GM23338 (cell line): ENCODE measurements around the gene ZDHHC16.

Source experiments
- CTCF ChIP-seq, 2 experiments: fragments of 200-600 bp in 1 of 2; sonication (generic) in 1 of 2; conservative IDR thresholded peaks; 2 replicates each; pipeline versions ENCODE4 v1.5.1 to v1.6.1; 2016 to 2017; ENCODE audit warnings: antibody characterized with exemption in 2 of 2, low read depth in 2 of 2, mild to moderate bottlenecking in 2 of 2, moderate library complexity in 1 of 2
- ETS1 ChIP-seq: IDR thresholded peaks from 2 replicates; pipeline ENCODE4 v1.6.1; 2016; ENCODE audit warnings: antibody characterized with exemption
- EZH2 ChIP-seq: fragments of 200-600 bp; sonication (generic); IDR thresholded peaks from one replicate; pipeline ENCODE4 v1.8.0; 2017; ENCODE audit warnings: antibody characterized with exemption, mild to moderate bottlenecking, low read depth; ENCODE audit not compliant: unreplicated experiment
- EZH2phosphoT487 ChIP-seq: fragments of 200-600 bp; sonication (generic); IDR thresholded peaks from one replicate; pipeline ENCODE4 v1.8.1; 2018; ENCODE audit warnings: antibody characterized with exemption; ENCODE audit not compliant: unreplicated experiment
- JUNB ChIP-seq: IDR thresholded peaks from one replicate; pipeline ENCODE4 v1.6.1; 2016; ENCODE audit warnings: antibody characterized with exemption; ENCODE audit not compliant: unreplicated experiment
- NANOG ChIP-seq: IDR thresholded peaks from 2 replicates; pipeline ENCODE4 v1.6.1; 2016; ENCODE audit warnings: antibody characterized with exemption, borderline replicate concordance
- POLR2AphosphoS5 ChIP-seq: IDR thresholded peaks from 2 replicates; pipeline ENCODE4 v1.6.1; 2016; ENCODE audit warnings: antibody characterized with exemption, low read depth
- REST ChIP-seq: IDR thresholded peaks from one replicate; pipeline ENCODE4 v1.6.1; 2018; ENCODE audit warnings: antibody characterized with exemption; ENCODE audit not compliant: unreplicated experiment

- TF ChIP-seq EZH2 (no peak), CTCF (conservative IDR thresholded peaks at IDR 0.05; ENCODE audit: low read depth in 2 of 2) (no peak), REST (no peak), ETS1 (no peak), JUNB (no peak), EZH2phosphoT487 (no peak), POLR2AphosphoS5 (no peak), NANOG (no peak)
These were observed 5.6 kb downstream of the ZDHHC16 start for GRCh38 chr10:97451605-97452004.
